GM04503 (cell line): ENCODE data around the gene ZDHHC21.

Experiments
- DNase-seq: peaks from one replicate; pipeline ENCODE4 v3.0.0-alpha.2; 2012; ENCODE audit warnings: low read depth

The ZDHHC21 gene, protein sequence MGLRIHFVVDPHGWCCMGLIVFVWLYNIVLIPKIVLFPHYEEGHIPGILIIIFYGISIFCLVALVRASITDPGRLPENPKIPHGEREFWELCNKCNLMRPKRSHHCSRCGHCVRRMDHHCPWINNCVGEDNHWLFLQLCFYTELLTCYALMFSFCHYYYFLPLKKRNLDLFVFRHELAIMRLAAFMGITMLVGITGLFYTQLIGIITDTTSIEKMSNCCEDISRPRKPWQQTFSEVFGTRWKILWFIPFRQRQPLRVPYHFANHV

DNA sequence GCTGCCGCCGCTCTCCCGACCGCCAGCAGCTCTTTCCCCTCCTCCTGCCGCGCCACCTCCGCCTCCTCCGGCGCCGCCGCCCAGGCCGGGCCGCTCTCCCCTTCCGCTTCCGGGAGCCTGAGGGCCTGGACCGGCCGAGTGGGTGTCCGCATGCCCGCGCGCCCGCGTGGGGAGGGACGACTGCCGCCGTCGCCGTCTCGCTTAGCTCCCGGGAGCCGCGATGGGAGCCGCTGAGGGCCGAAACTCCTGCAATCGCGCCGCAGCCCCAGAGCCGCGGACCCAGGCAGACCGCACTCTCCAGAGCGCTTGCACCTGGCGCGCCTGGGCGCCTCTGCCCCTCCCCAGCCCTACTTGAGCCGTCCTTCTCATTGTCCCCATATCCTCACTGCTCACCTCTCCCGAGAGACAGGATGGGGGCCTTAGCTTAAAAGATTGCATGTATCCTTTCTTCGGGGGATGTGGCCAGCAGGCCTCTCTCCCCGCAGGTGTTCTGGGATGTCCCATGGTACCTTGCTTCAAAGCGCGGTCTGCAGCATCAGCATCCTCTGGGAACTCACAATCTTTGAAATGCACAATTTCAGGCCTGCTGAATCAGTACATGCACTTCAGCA, at the start of gene ZDHHC21:
TSS of gene ZDHHC21 (minus strand) at position 182 of the 611 bp plus-strand sequence. CDS start 19,092 bp downstream, outside the sequence.
- DNase-seq, result no peak

DNA sequence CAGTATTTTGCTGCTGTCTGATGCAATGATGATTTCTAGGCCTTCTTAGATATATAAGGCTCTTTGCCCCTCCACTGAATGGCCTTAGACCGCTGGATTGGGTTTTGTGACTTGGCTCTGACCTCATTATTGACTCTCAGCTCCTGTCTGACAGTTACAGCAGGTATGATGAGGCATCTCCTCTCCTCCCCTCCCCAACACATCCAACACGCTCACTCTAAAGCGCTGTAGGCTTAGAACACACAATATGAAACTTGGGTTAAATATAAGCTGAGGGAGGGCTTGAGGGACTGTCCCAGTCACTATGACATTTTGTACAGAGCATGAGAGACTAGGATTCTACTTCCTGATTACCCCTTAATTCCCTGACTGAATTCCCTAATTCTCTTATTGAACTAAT, 48.1 kb upstream of the ZDHHC21 start:
- DNase-seq, result no peak

DNA sequence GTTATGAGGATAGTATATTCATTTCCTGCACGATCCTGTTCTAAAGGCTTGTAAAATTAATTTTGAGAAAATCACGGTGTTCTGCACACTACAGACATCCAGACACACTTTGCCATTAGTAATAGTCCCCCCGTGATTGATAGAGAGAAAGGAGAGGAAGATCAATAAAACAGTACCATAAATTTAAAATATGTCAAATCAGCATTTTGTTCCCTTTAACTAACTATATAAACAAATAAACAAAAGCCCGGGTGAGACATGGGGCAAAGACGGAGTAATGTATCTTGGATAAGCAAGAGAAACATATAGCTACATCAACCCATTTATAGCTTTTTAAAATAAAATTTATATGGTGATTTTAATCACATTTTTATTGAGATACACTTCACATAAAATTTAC, 39.9 kb upstream of the ZDHHC21 start:
- DNase-seq, result no peak

DNA sequence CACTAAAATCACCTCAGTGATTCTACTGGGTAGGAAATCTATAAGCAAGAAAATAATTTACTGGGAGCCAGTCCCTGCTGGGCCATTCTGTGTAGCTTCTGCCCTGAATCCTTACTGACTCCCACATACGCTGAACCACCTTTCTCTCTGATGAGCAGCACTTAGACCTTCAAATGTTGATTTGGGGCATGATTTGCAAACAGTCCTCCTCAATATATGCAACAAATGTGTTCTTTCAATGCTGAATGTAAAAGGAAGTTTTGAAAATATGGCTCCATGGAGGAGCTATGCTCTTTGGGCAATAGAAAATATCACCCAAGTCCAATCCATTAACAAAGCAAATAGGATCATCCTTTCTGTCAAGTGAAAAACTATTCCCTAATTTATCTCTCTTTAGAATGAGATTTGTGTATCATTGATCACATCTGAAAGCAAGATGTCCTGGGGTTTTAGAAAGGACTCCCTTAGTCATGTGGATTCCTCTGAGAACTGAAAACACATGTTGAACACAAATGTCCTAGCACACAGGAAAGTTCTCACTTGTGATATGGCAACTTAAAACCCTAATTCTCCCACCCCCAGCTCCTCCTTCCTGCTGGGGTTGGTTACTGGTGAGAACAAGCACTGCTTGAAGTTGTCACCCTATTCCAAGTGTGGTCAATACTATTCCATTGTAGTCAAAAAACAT, 38.2 kb upstream of the ZDHHC21 start:
- no peak for DNase-seq

DNA sequence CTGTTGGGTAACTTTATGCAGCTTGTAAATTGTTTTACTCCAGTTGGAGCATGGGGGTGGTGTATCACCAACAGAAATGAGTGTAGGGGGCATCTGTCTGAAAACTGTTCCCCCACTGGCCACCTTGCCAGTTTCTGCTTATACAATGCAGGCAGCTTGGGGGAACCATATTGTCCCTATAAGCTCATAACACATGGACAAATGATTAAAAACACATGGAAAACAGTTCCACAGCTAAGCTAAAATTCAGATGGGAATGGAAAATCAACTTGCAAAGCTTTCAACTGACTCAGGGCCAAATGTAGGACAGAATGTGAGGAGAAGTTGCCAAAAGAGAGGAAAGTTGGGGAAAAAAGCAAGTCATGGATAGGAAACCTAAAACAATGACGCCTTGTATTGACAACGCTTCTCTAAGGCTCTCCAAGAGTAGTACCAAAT, 37.2 kb upstream of the ZDHHC21 start:
- no peak for DNase-seq

DNA sequence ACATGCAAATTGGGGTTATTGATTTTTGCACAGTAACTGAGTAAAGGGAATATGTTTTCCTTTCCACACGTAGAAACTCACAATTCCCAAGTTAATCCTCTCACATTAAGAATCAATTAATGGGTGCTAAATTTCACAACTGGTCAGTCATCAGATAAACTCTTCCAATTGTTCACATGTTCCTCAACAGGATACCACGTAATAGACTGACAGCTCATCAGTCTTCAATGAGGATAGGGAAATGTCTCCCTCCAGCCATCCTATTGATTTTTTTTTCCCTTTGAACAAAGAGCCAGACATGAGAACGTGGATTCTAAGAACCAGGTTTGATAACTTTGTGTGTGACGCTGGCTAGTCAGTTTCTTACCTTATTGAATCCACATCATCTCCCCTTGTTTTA, 30.1 kb upstream of the ZDHHC21 start:
- no peak for DNase-seq

DNA sequence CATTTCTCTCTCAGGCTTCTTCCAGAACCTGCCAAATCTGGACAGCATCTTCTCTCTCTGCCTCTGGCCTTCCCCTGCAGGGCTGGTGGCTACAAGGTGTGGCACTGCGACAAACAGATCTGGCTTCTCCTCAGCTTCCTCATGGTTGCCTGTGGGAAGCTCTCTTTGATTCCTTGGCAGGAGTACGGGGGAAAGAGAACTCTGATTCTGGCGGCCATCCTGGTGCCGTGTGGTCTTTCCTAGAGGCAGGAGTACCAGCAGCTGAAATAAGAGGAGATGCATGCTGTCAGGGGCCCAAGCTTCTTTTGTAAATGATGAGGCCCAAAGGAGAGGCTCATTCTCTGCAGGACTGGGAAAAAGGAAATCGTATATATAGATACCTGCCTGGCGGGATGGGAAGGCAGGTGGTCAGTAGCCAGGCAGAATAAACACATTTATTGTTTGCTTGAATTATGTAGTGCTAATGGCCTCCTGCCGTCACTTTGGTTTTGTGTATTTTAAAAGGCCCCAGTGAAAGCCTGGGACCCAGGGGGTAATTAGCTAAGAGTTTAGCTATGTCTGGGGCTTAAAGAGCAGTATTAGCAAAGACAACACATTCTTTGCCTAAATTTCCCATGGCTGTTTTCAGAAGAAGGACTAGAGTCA, 29.3 kb upstream of the ZDHHC21 start, which contains the start of gene CER1:
TSS of gene CER1 (minus strand) at position 343 of the 645 bp plus-strand sequence. CDS start at position 282, 61 bp downstream.
- no peak for DNase-seq

DNA sequence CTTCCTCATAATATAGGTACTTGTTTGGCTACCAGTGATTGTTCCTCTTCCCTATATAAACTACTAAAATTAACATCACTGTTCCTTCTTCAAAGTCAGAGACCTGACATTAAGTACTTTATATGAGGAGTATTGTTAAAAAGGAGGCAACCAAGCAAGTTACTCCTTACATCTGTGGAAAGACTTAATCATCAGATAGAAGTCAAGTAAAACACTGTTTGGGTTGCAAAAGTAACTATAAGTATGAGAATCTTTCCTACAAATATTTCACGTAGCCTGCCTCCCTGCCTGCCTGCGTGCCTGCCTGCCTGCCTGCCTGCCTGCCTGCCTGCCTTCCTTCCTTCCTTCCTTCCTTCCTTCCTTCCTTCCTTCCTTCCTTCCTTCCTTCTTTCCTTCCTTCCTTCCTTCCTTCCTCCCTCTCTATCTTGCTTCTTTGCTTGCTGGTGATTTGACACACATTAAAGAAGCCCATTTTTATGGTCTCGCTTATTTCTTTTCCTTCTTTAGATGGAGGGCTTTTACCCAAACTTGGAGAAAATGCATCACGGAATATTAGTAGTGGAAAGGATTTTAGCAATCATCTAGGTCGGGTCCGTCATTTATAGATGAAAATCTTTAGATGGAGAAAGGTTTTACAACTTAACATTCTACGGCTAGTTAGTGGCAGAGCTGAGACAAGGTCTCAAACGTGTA, 26.1 kb upstream of the ZDHHC21 start:
- DNase-seq, result no peak

DNA sequence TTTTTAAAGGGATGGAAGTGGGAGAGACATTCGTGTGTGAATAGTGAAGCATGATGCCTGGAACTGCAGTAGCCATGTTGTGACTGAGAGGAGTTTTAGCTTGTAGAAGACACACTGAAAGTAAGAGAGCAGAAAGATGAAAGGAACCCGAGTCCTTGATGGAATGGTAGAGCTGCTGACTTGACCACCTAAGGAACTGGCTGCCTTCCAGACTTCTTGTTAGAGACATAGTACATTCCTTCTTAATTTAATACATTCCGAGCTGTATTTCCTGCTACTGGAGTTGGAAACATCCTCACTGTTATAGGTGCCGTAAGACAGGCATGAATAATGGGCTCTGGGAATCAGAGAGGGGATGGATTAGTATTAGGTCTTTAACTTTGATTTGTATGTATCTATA, 21.9 kb upstream of the ZDHHC21 start:
- DNase-seq, result no peak

DNA sequence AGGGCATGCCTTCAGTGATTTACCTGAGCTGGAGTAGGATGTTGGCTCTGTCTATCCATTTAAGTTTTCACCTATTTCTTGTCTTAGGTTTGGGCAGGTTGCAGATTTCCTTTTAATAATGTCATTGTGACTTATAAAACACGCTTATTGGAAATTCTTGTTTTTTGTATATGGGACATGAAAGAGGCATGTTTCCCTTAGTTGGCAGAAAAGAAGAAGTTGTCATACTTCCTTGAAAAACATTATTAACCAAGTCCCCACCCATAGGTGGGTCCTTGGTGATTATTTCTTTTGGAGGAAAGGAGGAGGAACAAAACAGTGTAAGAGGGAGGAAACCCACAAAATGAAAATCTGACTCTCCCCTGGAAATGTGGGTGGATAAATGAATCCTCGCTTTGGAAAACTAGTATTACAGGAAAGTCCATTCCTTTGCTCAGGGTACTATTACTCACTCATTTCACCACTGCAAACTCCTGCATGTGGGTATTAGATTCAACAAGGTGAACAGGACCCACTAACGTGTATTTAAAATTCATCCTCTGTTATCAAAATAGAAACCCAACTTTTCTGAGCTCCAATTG, 20.0 kb upstream of the ZDHHC21 start:
- no peak for DNase-seq

DNA sequence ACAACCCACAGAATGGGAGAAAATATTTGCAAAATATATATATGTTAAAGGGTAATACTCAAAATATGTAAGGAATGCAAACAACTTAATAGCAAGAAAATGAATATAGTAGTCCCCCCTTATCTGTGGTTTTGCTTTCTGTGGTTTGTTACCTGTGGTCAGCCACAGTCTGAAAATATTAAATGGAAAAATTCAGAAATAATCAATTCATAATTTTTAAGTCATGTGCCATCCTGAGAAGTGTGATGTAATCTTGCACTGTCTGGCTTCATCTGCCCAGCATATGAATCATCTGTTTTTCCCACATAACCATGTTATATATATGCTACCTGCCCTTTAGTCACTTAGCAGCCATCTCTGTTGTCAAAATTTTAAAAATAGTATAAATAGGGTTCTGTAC, 17.6 kb upstream of the ZDHHC21 start:
- DNase-seq, result no peak

DNA sequence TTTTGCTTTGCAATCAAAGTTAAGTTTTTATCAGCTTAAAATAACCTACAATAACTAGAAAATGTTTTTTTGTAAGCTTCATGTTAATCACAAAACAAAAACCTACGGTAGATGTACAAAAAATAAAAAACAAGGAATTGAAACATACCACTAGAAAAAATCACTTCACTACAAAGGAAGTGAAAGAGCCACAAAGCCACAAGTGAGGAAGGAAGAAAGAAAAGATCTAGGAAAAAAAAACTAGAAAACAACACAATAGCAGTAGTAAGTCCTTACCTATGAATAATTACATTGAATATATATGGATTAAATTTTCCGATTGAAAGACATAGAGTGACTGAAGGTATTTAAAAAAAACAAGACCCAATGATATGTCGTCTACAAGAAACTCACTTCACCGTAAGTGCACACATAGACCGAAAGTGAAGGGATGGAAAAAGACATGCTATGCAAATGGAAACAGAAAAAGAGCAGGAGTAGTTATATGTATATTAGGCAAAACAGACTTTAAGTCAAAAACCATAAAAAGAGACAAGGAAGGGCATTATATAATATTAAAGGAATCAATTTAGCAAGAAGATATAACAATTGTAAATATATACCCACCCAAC, 13.4 kb upstream of the ZDHHC21 start:
- no peak for DNase-seq

DNA sequence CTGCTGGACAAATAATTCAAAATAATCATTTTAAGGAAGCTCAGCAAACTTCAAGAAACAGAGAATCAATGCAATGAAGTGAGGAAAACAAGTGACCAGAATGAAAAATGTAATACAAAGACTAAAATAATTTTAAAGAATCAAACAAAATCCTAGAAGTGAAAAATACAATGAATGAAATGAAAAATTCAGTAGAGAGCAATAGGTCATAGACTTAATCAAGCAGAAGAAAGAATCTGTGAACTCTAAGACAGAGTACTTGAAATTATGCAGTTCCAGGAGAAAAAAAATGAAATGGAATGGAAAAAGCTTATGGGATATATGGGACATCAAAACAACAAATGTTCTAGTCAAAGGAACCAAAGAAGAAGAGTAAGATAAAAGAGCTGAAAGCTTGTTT, 11.8 kb upstream of the ZDHHC21 start:
- no peak for DNase-seq

DNA sequence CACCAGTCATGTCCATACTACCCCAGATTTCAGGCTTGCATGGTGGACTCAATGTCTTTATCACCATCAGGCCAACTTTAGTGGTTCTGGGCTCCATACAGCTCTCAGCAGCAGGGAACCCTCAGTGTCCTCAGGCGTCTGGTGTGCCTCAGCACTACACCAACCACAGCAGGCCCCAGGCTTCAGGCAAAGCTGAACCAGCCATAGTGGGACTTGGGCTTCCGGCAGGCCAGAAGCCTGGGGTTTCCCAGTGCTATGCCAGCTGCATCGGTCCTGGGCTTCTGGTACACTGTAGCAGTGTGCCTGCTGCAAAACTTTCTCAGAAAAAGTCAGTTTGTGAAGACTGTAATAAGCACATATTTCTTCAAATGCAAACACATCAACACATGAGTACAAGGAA, 11.0 kb upstream of the ZDHHC21 start:
- no peak for DNase-seq

DNA sequence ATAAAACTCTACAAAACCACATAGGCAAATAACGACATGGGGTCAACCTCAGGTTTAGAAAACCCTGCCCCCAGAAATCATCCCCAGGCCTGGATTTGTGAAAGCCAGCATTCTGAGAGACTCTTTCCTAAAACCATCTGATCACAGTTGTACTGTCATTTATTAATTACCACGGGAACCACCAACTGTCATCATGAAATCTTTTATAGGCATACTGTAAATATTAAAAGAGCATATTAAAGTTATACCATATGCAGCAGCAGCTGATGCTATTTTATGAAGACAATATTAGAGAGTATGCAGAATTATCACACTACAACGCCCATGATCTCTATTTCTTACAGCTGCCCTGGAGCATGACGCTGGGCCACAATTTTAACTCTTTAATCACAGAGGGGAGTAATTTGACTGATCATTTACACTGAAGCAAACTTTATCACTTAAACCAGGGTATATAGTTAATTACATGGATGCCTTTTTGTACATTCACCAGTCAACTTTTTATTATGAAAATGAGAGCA, 9.0 kb upstream of the ZDHHC21 start:
- no peak for DNase-seq

DNA sequence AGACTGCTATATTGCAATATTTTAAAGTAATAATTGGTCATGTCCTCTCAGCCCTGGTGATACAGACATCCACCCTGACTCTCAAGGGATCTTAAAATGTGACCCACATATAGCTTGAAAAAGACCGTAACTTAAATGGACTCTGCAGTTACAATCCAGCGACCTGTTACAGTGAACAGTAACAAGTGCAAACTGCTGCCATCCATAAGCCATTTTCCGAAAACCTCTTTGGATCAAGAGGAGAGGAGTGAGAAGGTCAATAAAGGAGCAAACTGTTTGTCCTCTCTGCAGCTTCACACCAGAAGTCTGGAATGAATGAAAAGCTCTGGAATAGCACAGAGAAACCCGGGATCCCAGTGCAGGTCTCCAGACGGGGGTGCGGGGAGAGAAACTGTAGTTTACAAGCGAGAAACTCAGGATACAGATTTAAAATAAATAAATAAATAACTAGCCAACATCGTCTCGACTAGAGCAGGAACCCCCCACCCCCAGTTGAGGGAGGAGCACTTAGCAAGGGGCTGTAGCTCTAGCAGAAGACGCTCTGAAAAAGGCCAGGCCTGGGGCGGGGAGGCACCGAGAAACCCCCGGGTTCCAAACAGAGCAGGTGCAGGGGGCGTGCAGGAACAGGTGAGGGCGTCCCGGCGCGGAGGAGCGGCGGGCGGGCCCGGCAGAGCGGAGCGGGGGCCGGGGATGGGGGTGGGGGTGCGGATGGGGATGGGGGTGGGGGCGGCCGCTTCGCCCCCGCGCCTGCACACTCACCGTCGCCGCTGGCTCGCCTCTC, 572 bp downstream of the ZDHHC21 start:
- DNase-seq, result no peak

DNA sequence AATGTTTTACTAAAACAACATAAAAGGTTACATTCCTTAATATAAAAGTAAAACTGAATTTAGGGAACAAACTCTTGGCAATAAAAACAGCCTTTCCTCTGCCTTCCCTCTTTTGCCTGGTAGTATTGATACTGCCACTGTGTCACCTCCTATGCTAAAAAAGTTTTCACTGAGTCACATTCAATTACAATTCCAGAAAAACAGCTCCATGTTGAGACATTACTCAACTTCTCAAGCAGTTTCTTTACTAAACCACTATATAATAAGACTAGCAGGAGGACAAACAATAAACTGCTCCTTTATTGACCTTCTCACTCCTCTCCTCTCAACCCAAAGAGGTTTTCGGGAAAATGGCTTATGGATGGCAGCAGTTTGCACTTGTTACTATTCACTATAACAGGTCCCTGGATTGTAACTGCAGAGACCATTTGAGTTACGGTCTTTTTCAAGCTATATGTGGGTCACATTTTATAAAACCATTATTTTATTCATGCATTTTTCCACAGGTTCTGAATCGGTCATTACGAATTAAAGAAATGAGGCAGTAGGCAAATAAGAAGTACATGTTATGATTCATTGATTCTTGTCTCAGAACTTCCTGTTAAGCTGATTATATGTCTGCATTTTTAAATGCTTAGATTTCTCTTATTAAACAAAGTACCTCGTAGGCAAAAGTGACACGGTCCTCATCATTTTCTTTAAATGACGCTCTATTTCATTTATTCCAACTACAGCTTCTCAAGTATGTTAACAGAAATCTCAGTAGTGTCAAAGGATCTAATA, 2.1 kb downstream of the ZDHHC21 start:
- DNase-seq, result no peak

DNA sequence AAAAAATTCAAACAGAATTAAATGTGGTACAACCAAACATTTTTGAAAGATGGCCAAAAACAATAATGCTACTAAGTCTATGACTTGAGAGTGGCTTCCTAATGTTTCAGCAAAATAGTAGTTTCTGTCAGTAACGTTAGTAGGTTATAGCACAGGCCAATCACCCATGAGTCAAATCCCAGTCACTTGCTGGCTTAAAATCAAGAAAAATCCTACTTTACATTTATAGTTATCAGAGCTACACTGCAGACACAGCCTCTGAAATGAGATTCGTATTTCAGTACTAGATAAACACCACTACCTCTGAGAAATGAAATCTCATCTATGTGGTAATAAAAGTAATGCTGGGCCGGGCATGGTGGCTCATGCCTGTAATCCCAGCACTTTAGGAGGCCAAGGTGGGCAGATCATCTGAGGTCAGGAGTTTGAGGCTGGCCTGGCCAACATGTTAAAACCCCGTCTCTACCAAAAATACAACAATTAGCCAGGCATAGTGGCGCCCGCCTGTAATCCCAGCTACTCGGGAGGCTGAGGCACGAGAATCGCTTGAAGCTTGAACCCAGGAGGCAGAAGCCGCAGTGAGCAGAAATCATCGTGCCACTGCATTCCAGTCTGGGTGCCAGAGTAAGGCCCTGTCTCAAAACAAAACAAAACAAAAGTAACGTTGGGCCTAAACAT, 6.1 kb downstream of the ZDHHC21 start:
- DNase-seq, result no peak

DNA sequence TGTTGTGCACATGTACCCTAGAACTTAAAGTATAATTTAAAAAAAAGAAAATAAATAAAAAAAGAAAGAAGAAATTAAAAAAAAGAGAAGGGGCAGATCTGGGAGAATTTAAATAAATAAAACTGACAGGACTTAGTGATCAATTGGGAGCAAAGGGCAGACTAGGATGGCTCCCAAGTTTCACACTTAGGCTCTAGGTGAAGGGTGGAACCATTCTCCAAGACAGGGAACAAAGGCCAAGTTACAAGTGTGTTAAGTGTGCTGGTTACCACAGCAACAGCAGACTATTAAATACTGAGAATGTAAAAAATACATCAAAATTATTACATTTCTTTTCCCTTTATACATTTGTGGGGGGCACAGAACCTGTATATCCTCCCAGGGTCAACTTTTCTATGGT, 7.1 kb downstream of the ZDHHC21 start:
- DNase-seq, result no peak
